OCI-LY7 (cell line): ENCODE results near the gene FAM32A.

Source experiments
- EZH2phosphoT487 ChIP-seq: fragments of 200-600 bp; sonication (generic); IDR thresholded peaks from 2 replicates; pipeline ENCODE4 v1.6.1; 2018; ENCODE audit warnings: low read depth, borderline replicate concordance, mild to moderate bottlenecking, mixed run types, antibody characterized with exemption, low read length, moderate library complexity, mixed read lengths
- TF ChIP-seq, protein P1 (sequence below): fragments of 200-600 bp; sonication (generic); conservative IDR thresholded peaks from 2 replicates; pipeline ENCODE4 v1.5.1; 2014; ENCODE audit warnings: mild to moderate bottlenecking, antibody characterized with exemption, low read length, moderate library complexity, mixed read lengths

DNA sequence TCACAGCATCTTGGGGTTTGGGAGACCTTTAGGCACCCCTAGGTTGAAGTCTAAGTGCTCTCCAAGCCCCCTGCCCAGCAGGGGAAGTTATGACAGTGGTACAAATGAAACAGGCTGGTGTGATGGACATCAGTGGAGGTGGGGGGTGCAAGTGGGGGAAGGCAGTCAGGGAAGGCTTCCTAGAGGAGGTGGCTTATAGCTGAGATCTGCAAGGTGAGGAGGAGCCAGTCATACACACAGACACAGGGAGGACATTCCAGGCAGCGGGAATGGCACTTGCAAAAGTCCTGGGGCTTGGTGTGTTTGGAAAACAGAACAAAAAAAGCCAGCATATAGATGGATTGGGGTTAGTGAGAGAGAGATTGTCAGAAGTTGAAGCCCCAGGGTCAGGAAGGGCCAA, 30.1 kb upstream of the FAM32A start:
- TF ChIP-seq, protein P1, sequence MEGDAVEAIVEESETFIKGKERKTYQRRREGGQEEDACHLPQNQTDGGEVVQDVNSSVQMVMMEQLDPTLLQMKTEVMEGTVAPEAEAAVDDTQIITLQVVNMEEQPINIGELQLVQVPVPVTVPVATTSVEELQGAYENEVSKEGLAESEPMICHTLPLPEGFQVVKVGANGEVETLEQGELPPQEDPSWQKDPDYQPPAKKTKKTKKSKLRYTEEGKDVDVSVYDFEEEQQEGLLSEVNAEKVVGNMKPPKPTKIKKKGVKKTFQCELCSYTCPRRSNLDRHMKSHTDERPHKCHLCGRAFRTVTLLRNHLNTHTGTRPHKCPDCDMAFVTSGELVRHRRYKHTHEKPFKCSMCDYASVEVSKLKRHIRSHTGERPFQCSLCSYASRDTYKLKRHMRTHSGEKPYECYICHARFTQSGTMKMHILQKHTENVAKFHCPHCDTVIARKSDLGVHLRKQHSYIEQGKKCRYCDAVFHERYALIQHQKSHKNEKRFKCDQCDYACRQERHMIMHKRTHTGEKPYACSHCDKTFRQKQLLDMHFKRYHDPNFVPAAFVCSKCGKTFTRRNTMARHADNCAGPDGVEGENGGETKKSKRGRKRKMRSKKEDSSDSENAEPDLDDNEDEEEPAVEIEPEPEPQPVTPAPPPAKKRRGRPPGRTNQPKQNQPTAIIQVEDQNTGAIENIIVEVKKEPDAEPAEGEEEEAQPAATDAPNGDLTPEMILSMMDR = no peak
- TF ChIP-seq EZH2phosphoT487 = no peak
